ENCODE data around the gene AURKAIP1.

The AURKAIP1 gene

GRCh38 chr1:1345860-1346500 lies 29.0 kb downstream of the AURKAIP1 start:
- no peak for DNase-seq

- DNase-seq = no peak
Measured at GRCh38 chr1:1345384-1345783, 29.6 kb downstream of the AURKAIP1 start.

- no peak for DNase-seq
Measured at GRCh38 chr1:1344655-1345361, 30.2 kb downstream of the AURKAIP1 start.

- no peak for DNase-seq
Measured at GRCh38 chr1:1343811-1344421, 31.1 kb downstream of the AURKAIP1 start.

DNA sequence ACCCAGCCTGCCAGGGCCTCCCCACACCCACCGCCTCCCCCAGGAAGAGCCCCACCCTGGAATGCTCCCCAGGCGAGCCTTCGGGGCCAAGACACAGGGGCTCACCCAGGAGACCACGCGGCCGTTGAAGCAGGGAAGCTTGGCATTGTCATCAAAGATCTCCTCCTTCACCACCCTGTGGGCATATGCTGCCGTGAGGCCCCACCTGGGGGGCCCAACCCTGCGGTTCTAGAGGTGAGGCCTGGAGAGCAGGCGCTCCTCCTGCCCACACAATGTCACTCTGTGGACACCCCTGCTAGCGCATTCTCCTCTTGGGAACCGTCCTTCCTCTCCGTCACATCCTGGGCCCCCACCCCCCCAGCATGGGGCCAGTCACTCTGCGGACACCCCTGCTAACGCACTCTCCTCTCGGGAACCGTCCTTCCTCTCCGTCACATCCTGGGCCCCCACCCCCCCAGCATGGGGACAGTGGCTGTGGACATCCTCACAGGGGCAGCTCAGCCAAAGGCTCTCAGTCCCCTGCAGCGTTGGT lies 32.4 kb downstream of the AURKAIP1 start:
- DNase-seq = no peak

GRCh38 chr1:1342061-1342562 lies 32.9 kb downstream of the AURKAIP1 start:
- no peak for DNase-seq

GRCh38 chr1:1341549-1342021 lies 33.4 kb downstream of the AURKAIP1 start:
- no peak for DNase-seq

GRCh38 chr1:1340791-1341548 lies 34.0 kb downstream of the AURKAIP1 start:
- DNase-seq = no peak

DNA sequence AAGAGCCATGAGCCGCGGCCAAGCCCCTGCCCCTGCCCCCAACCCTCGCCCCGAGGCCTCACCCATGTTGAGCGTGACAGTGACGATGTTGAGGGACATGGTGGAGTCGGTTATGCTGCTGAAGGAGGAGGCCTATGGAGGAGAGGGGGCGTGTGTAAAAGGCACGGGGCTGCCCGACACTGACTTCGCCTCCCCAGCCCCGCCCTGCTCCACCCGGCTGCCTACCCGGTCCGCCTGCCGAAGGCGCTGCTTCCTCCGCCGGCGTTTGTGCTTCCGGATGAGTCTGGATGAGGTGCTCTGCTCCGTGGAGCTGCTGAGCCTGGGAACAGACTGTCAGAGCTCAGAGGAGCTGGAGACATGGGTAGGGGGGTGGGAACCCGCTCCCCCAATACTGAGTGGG lies 34.8 kb downstream of the AURKAIP1 start:
- DNase-seq = no peak

DNA sequence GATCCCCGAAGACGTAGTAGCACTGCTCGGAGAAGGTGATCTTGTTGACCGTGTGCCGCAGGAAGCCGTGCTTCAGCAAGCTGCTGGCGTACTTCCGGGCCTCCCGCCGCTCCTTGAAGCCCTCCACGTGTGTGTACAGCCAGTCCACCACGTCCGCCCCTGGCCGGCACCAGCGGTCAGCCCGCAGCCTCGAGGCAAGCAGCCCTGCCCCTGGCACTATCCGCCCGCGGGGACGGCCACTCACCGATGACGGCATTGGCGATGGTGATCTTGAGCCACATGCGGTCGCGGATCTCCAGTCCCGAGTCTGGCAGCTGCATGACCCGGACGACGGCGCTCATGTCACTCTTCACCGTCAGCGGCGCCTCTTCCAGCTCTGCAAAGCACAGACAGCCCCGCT lies 36.7 kb downstream of the AURKAIP1 start:
- DNase-seq = no peak

- DNase-seq = peak; percentile 36
Measured at GRCh38 chr1:1337793-1338147, 37.2 kb downstream of the AURKAIP1 start.

DNA sequence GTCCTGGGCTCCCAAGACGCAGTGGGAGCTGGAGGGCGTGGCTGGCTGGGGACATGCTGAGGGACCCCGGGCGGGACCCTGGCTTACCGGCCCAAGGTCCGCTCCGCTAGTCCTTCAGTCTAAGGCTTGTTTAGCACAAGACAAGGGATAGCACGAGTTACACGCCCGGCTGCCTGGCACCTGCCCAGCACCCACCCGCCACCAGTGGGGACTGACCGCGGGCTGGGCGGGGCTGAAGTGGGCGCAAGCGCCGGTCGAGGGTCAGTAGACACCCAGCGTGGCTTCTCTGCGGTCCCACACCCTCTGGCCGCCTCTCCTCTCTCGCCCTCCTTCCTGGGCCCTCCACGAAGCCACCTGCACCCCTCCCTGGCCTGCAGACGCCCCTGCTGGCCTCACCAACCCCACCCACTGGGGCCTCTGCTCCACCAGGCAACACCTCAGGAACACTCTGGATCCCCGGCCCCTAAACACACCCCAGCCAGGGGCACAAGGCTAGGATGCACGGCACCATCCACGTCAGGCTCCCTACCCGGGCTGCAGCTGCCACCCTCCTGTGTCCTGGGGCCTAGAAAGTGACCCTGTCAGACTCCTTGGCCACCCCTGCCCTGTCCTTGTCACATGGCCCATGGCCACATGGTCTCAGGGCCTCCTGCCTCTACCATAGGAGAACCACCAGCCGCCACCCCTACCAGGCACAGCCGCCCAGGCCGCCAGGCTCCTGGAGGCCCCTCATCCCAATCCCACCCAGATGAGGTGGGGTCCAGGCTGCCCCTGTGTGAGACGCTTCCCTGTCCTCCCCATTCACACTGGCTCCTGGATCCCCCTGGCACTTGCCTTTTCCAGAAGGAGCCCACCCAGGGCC lies 37.8 kb downstream of the AURKAIP1 start:
- DNase-seq = no peak

GRCh38 chr1:1336446-1336845 lies 38.6 kb downstream of the AURKAIP1 start:
- DNase-seq = no peak

- no peak for DNase-seq
Measured at GRCh38 chr1:1335792-1336248, 39.2 kb downstream of the AURKAIP1 start.

DNA sequence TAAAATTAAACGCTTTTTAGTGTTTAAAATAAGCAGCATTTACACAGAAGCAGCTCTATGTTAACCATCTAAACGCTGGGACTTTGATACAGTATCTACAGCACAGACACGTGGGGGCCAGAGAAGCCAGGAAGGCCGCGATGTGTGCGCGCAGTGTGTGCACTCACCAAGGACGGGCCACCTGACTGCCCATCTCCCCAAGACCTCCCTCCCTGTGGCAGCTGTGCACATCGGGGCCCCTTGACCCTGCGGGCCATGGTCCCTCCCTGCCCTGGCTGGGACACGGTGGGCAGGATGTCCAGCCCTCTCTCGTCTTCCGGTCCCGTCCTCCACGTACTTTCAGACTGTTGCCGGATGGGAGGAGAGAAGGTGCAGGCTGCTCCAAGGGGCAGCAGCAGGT lies 39.7 kb downstream of the AURKAIP1 start:
- no peak for DNase-seq

DNA sequence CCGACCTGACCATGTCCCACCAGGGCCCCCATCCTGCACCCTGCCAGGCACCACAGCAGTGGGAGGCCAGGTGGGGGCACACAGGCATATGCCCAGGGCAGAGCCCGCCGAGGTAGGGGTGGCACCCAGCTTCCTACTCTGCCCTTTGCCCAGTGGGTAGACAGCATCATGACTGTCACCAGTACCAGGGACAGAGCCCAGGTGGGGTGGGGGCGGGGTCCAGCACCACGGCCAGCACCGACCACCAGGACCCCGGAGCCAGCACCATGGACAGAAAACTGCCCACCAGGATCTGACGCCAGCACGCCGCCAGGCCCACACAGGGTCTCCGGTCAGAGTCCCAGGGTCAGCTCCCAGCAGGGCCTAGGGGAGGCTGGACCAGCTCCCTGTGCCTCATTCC lies 40.2 kb downstream of the AURKAIP1 start:
- DNase-seq = no peak

DNA sequence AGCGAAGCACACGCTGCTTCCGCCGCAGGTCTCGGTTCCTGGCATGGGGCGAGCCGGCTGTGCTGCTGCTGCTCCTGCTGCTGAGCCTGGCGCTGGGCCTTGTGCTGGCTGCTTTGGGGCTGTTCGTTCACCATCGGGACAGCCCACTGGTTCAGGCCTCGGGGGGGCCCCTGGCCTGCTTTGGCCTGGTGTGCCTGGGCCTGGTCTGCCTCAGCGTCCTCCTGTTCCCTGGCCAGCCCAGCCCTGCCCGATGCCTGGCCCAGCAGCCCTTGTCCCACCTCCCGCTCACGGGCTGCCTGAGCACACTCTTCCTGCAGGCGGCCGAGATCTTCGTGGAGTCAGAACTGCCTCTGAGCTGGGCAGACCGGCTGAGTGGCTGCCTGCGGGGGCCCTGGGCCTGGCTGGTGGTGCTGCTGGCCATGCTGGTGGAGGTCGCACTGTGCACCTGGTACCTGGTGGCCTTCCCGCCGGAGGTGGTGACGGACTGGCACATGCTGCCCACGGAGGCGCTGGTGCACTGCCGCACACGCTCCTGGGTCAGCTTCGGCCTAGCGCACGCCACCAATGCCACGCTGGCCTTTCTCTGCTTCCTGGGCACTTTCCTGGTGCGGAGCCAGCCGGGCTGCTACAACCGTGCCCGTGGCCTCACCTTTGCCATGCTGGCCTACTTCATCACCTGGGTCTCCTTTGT lies 41.3 kb downstream of the AURKAIP1 start:
- DNase-seq = no peak

DNA sequence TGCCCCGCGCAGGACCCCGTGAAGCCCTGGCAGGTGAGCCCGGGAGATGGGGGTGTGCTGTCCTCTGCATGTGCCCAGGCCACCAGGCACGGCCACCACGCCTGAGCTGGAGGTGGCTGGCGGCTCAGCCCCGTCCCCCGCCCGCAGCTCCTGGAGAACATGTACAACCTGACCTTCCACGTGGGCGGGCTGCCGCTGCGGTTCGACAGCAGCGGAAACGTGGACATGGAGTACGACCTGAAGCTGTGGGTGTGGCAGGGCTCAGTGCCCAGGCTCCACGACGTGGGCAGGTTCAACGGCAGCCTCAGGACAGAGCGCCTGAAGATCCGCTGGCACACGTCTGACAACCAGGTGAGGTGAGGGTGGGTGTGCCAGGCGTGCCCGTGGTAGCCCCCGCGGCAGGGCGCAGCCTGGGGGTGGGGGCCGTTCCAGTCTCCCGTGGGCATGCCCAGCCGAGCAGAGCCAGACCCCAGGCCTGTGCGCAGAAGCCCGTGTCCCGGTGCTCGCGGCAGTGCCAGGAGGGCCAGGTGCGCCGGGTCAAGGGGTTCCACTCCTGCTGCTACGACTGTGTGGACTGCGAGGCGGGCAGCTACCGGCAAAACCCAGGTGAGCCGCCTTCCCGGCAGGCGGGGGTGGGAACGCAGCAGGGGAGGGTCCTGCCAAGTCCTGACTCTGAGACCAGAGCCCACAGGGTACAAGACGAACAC lies 42.1 kb downstream of the AURKAIP1 start:
- no peak for DNase-seq

DNA sequence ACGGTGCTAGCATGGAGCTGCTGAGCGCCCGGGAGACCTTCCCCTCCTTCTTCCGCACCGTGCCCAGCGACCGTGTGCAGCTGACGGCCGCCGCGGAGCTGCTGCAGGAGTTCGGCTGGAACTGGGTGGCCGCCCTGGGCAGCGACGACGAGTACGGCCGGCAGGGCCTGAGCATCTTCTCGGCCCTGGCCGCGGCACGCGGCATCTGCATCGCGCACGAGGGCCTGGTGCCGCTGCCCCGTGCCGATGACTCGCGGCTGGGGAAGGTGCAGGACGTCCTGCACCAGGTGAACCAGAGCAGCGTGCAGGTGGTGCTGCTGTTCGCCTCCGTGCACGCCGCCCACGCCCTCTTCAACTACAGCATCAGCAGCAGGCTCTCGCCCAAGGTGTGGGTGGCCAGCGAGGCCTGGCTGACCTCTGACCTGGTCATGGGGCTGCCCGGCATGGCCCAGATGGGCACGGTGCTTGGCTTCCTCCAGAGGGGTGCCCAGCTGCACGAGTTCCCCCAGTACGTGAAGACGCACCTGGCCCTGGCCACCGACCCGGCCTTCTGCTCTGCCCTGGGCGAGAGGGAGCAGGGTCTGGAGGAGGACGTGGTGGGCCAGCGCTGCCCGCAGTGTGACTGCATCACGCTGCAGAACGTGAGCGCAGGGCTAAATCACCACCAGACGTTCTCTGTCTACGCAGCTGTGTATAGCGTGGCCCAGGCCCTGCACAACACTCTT lies 42.8 kb downstream of the AURKAIP1 start:
- no peak for DNase-seq

Data from CD4-positive, alpha-beta T cell treated with Interleukin-10 for 1 hour (primary cell).